ENCODE measurements around the gene LHX2. TPM values are rescaled to one million over a fixed set of nuclear protein-coding genes. Genes with fewer than 3 reads are reported as not detected.

Gene LHX2
- total and polyA plus RNA-seq, 9 of the 15 experiments (the other 6 are each of a cell fraction or from before 2014, with no cell fraction given) = 0.07 TPM; not detected in 8

DNA sequence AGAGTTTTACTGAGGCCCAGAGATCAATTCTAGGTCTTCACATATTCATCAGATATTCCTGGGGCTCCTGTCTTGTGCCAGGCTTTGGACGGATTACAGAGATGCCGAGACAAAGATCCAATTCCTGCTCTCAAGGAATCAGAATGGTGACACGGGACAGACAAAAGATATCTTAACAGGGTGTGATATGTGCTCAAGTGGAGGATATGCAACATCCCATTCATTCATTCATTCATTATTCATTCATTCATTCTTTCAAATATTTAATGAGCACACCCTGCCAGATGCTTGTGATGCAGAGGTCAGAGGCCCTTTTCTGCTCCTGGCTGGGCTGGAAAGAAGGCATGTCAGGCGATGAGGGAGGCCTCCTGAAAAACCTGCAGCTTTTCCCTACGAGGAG lies 21.8 kb downstream of the LHX2 start:
- Histone ChIP-seq H4K20me1 (replicated peaks; ENCODE audit: control insufficient read depth, insufficient read depth, low read length) (peaks cover 25% of the 10 kb centered on the region), H3K36me3 (ENCODE audit: control insufficient read depth, insufficient read depth, low read length) (no peaks in the 10 kb centered on the region), H3K27ac (ENCODE audit: extremely low read depth, low read depth, low read length) (no peak overlapping the region), H3K79me2 (ENCODE audit: control insufficient read depth, insufficient read depth, low read length) (no peaks in the 10 kb centered on the region), H3K4me3 (no peak overlapping the region), H3K4me1 (replicated peaks in 1 of 2; ENCODE audit: control insufficient read depth in 2 of 2, insufficient read depth in 2 of 2, low read length in 2 of 2) (peaks cover 0 to 7% of the 10 kb centered on the region in 2 experiments; a peak in 2 of 5 replicates), H3K9me1 (ENCODE audit: control insufficient read depth, insufficient read depth, low read length) (no peaks in the 10 kb centered on the region), H3K4me2 (ENCODE audit: insufficient read depth, low read length) (no peak overlapping the region), H3K27me3 (ENCODE audit: control insufficient read depth in 2 of 2, insufficient read depth in 2 of 2, low read length in 2 of 2) (peaks cover 36 to 75% of the 10 kb centered on the region in 2 experiments), H3K9ac (ENCODE audit: insufficient read depth in 1 of 2, low read depth in 2 of 2, low read length in 2 of 2) (no peak overlapping the region), H2AFZ (ENCODE audit: low read depth, low read length) (no peak overlapping the region), H3K9me3 (replicated peaks; ENCODE audit: control insufficient read depth, insufficient read depth, low read depth, low read length) (no peaks in the 10 kb centered on the region)
- WGBS (ENCODE audit: insufficient coverage, low coverage, missing lambda C conversion rate) = 7% methylated on average over 5 of the region's 5 CpGs
- in situ Hi-C loops (cut with MboI) (loop anchor here (10.0 kb wide), 1 partner anchor 629 kb away; no protein-coding TSS in a partner anchor), intact Hi-C loops (cut with micrococcal nuclease) (no loop called here)
- FAIRE-seq = no peak
- CTCF ChIA-PET (ENCODE audit: low intra/inter-chr PET ratio) = no interaction called here
- no TSS peak for BruUV-seq (replicated peaks)
- no peak for DNase-seq (ENCODE audit: extremely low read depth in 1 of 4, low spot score in 3 of 4)
- POLR2A ChIA-PET = interaction anchor here (0.7 kb wide), 1 partner anchor 8 kb away, joined by 3 read pairs; no protein-coding TSS in a partner anchor
- no peak for TF ChIP-seq BCLAF1 (IDR thresholded peaks at IDR 0.05; ENCODE audit: borderline replicate concordance in 1 of 2, control insufficient read depth in 1 of 2, low read depth in 2 of 2, low read length in 1 of 2)
- no peak for TF ChIP-seq NR2F6 (CRISPR knock-in tag; IDR thresholded peaks at IDR 0.05)
- no peak for TF ChIP-seq MCM5 (IDR thresholded peaks at IDR 0.05; ENCODE audit: low read depth)
- TF ChIP-seq MYBL2 (IDR thresholded peaks at IDR 0.05; ENCODE audit: low read depth) = no peak
- no peak for TF ChIP-seq MYBL2 (CRISPR knock-in tag; IDR thresholded peaks at IDR 0.05; ENCODE audit: borderline replicate concordance)
- no peak for TF ChIP-seq SIRT6 (IDR thresholded peaks at IDR 0.05; ENCODE audit: low read depth, low read length)
- no peak for TF ChIP-seq MNT (conservative IDR thresholded peaks at IDR 0.05)
- peak; percentile 79; the same call in 1 of the 2 replicates for TF ChIP-seq ZNF24 (IDR thresholded peaks at IDR 0.05)
- no peak for ATAC-seq
